Measurements from ENCODE around the gene ITGAX.

ITGAX gene

DNA sequence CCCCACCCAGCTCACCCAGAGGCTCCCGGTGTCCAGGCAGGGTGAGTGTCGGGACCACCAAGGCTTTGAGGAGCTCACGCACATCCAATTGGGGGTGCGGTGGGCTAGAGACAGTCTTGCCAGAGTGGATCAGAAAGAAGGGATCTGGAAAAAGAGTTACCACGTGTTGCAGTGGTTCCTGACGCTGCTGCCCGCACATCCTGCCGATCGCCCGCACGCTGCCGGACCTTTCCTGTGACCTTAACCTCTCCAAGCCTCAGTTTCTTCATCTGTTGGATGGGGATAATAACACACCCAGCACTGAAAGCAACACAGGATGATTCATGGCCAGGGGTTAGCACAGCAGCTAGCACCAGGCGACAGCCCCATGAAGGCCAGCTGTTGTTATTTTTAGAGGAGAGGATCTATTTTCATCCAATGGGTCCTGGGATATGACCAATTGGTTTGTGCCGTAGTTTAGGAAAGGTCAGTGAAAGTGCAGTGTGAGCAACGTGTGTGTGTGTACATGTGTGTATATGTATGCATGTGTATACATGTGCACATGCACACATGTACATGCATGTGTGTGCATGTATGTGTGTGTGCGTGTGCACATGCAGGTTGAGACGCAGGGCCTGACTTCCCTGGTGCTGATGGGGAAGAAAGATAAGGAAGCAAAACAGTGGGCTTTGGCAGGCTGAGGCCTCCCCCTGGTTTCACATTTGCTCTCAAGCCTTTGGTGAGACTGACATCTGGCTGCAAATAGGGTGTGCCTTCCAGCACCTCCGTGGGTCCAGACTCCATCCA, 2.5 kb downstream of the ITGAX start:
- H3K4me3 ChIP-seq (ENCODE audit: low read length), result no peak overlapping the region
- TF ChIP-seq, protein P1, sequence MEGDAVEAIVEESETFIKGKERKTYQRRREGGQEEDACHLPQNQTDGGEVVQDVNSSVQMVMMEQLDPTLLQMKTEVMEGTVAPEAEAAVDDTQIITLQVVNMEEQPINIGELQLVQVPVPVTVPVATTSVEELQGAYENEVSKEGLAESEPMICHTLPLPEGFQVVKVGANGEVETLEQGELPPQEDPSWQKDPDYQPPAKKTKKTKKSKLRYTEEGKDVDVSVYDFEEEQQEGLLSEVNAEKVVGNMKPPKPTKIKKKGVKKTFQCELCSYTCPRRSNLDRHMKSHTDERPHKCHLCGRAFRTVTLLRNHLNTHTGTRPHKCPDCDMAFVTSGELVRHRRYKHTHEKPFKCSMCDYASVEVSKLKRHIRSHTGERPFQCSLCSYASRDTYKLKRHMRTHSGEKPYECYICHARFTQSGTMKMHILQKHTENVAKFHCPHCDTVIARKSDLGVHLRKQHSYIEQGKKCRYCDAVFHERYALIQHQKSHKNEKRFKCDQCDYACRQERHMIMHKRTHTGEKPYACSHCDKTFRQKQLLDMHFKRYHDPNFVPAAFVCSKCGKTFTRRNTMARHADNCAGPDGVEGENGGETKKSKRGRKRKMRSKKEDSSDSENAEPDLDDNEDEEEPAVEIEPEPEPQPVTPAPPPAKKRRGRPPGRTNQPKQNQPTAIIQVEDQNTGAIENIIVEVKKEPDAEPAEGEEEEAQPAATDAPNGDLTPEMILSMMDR (conservative IDR thresholded peaks at IDR 0.05; ENCODE audit: low read length), result no peak
- DNase-seq (ENCODE audit: low read depth), result no peak

DNA sequence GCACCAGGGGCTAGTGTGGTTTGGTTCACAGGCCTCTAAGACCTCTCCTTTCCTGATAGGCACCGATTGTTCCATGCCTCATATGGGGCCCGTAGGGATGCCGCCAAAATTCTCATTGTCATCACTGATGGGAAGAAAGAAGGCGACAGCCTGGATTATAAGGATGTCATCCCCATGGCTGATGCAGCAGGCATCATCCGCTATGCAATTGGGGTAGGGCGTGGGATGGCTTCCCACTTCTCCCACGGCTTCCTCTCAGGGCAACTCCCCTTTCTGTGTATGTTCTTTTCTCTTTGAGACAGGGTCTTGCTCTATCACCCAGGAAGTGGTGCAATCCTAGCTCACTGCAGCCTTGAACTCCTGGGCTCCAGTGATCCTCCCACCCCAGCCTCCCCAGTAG, 5.3 kb downstream of the ITGAX start:
- no peak overlapping the region for H3K4me3 ChIP-seq (ENCODE audit: low read length)
- TF ChIP-seq, protein P1 (conservative IDR thresholded peaks at IDR 0.05; ENCODE audit: low read length), result no peak
- DNase-seq (ENCODE audit: low read depth), result no peak

DNA sequence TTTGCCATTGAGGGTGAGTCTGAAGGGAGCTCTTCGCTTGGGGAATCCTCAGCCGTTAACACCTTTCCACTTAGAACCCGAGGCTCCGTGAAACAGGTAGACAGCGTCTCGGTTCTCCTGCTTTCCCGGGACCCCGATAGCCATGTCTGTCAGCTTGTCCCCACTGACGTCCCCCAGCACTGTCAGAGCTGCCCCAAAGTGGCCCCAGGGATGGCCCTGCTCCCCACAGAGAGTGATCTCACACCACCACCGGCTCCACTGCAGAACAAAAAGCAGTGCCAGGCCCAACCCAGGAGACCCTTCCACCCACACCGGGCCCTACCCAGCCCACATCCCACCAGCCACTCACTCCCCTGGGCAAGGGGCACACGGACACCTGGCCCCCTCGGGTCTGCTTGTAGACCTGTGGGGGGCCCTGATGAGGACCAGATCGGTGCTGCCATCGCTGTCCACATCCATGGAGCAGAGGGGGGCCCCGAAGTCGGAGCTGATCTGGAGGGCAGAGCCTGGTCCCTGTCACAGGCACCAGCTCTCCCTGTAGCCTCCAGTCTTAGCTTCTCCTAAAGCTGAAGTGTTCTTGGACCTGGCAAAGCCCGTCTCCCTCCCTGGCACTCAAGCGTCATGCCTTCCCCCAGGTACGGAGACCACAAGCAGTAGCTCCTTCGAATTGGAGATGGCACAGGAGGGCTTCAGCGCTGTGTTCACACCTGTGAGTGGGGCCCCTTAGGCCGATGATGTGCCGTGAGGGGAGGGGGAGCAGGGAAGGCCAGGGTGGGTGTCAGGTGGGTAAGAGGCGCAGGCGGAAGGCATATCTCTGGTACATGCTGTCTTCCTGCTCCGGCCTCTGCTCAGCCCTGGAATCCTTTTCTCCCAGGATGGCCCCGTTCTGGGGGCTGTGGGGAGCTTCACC, 6.5 kb downstream of the ITGAX start:
- H3K4me3 ChIP-seq (ENCODE audit: low read length), result no peak overlapping the region
- TF ChIP-seq, protein P1 (conservative IDR thresholded peaks at IDR 0.05; ENCODE audit: low read length), result no peak
- no peak for DNase-seq (ENCODE audit: low read depth)

DNA sequence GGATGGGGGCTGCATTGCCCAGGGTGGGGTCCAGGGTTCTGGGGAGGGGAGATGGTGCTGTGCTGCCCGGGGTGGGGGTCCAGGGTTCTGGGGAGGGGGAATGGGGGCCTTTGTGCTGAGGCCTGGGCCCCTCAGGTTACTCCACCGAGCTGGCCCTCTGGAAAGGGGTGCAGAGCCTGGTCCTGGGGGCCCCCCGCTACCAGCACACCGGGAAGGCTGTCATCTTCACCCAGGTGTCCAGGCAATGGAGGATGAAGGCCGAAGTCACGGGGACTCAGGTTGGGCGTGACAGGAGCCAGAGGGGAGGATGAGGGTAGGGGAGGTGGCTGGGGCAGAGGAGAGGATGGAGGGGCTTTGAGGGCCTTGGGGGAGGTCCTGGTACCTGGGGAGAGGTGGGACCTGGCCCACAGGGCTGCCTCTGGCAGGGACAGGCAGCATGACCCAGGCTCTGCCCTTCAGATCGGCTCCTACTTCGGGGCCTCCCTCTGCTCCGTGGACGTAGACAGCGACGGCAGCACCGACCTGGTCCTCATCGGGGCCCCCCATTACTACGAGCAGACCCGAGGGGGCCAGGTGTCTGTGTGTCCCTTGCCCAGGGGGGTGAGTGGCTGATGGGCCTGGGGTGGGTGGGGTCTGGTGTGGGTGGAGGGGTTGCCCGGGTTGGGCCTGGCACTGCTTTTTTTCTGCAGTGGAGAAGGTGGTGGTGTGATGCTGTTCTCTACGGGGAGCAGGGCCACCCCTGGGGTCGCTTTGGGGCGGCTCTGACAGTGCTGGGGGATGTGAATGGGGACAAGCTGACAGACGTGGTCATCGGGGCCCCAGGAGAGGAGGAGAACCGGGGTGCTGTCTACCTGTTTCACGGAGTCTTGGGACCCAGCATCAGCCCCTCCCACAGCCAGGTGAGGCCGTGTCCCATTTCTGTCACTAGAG, 7.8 kb downstream of the ITGAX start:
- no peak overlapping the region for H3K4me3 ChIP-seq (ENCODE audit: low read length)
- no peak for DNase-seq (ENCODE audit: low read depth)
- TF ChIP-seq, protein P1 (conservative IDR thresholded peaks at IDR 0.05; ENCODE audit: low read length), result no peak

DNA sequence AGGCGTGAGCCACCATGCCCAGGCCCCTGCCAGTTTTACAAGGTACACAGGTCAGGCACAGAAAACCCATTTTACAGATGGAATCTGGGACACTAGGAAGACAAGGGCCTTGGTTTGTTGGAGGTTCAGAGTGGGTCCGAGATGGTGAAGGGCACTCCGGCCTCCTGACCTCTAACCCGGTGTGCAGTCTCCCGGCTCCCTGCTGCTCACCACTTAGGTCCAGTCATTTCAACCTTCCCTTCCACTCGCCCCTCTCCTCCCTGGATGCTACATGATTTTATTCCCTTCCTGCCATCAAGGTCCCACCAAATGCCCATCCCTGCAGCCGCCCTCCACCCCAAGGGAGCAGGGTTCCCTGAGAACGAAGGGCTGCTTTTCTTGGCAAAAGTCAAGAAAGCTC, 8.7 kb downstream of the ITGAX start:
- DNase-seq (ENCODE audit: low read depth), result no peak
- no peak overlapping the region for H3K4me3 ChIP-seq (ENCODE audit: low read length)
- TF ChIP-seq, protein P1 (conservative IDR thresholded peaks at IDR 0.05; ENCODE audit: low read length), result no peak

DNA sequence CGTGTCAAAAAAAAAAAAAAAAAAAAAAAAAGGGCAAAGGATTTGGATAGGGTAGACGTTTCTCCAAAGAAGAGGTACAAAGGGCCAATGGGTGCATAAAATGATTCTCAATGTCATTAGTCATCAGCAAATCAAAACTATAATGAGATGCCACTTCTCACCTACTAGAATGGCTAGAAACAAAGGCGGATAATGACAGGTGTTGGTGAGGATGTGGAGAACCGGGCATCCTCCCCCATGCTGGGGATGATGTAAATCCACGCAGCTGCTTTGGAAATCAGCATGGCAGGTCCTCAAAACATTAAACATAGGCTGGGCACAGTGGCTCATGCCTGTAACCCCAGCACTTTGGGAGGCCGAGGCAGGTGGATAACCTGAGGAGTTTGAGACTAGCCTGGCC, 9.4 kb downstream of the ITGAX start:
- TF ChIP-seq, protein P1 (conservative IDR thresholded peaks at IDR 0.05; ENCODE audit: low read length), result no peak
- H3K4me3 ChIP-seq (ENCODE audit: low read length), result no peak overlapping the region
- DNase-seq (ENCODE audit: low read depth), result no peak

Measured in AG10803 (cell line).